PC-9 (cell line): Measurements from ENCODE around the gene POP4.

Source experiments
- CTCF ChIP-seq: fragments of 200-600 bp; sonication (generic); conservative IDR thresholded peaks from 2 replicates; pipeline ENCODE4 v1.6.1; 2017; ENCODE audit warnings: mixed run types, antibody characterized with exemption, mild to moderate bottlenecking, moderate library complexity
- EZH2 ChIP-seq: fragments of 200-600 bp; sonication (generic); IDR thresholded peaks from 2 replicates; pipeline ENCODE4 v1.8.0; 2017; ENCODE audit warnings: antibody characterized with exemption, low read depth

GRCh38 chr19:29596080-29596727 is 9.9 kb upstream of the POP4 start:
- TF ChIP-seq CTCF: no peak
- no peak for TF ChIP-seq EZH2
